ENCODE measurements around the gene ARMC9.

DNA sequence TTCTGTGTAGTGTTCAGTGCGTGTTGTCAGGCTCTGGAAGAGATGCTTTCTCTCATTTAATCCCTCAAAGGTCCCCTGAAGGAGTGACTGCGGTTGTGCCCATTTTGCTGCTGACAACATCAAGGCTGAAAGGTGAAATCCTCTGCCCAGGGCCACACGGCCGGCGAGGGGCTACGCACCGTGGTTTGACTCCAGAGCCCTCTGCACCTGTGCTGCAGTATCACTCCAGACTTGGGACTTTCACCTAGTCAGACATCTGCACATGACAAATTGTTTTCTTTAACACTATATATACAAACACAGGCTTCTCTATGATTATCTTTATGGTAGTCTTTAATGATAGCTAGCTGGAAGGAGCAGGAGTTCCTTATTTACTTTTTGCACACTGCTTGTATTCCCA is 90.2 kb downstream of the ARMC9 start:
- TF ChIP-seq EZH2 (IDR thresholded peaks at IDR 0.05; ENCODE audit: borderline replicate concordance, low read depth, low read length, poor library complexity, severe bottlenecking): no peak
- TF ChIP-seq, protein P1, sequence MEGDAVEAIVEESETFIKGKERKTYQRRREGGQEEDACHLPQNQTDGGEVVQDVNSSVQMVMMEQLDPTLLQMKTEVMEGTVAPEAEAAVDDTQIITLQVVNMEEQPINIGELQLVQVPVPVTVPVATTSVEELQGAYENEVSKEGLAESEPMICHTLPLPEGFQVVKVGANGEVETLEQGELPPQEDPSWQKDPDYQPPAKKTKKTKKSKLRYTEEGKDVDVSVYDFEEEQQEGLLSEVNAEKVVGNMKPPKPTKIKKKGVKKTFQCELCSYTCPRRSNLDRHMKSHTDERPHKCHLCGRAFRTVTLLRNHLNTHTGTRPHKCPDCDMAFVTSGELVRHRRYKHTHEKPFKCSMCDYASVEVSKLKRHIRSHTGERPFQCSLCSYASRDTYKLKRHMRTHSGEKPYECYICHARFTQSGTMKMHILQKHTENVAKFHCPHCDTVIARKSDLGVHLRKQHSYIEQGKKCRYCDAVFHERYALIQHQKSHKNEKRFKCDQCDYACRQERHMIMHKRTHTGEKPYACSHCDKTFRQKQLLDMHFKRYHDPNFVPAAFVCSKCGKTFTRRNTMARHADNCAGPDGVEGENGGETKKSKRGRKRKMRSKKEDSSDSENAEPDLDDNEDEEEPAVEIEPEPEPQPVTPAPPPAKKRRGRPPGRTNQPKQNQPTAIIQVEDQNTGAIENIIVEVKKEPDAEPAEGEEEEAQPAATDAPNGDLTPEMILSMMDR (conservative IDR thresholded peaks at IDR 0.05; ENCODE audit: low read depth, low read length): no peak
